GM18909 (cell line): ENCODE measurements around the gene PGC.

Source experiments
- ATAC-seq: cut with Tn5 transposase; IDR thresholded peaks from one replicate; pipeline ENCODE4 v1.9.1; 2021; ENCODE audit warnings: mild to moderate bottlenecking; ENCODE audit not compliant: unreplicated experiment, poor library complexity

Gene PGC

GRCh38 chr6:41747256-41748101 lies at the start of gene PGC:
PGC (minus strand) TSS chr6:41747397; CDS start chr6:41747334, 63 bp downstream.
- ATAC-seq: no peak

- ATAC-seq: no peak
These were observed 49.3 kb upstream of the PGC start for GRCh38 chr6:41796474-41796873.

GRCh38 chr6:41791984-41792383 lies 44.8 kb upstream of the PGC start:
- ATAC-seq: no peak

GRCh38 chr6:41791305-41791704 lies 44.1 kb upstream of the PGC start:
- no peak for ATAC-seq

- ATAC-seq: no peak
These were observed 42.8 kb upstream of the PGC start for GRCh38 chr6:41790045-41790444.

- no peak for ATAC-seq
These were observed 42.2 kb upstream of the PGC start for GRCh38 chr6:41789390-41789724.

GRCh38 chr6:41787219-41787917 lies 40.2 kb upstream of the PGC start, which contains the start of gene TOMM6:
TOMM6 (plus strand) TSS chr6:41787694; CDS start chr6:41787698, 4 bp downstream.
- ATAC-seq: peak; percentile 86

GRCh38 chr6:41786451-41787218 lies 39.4 kb upstream of the PGC start:
- peak; percentile 64 for ATAC-seq

- peak; percentile 3 for ATAC-seq
These were observed 38.7 kb upstream of the PGC start for GRCh38 chr6:41785689-41786450.

- ATAC-seq: no peak
These were observed 38.1 kb upstream of the PGC start for GRCh38 chr6:41785254-41785653.

- no peak for ATAC-seq
These were observed 37.5 kb upstream of the PGC start for GRCh38 chr6:41784581-41785171.

GRCh38 chr6:41783106-41783780 lies 36.0 kb upstream of the PGC start:
- ATAC-seq: no peak

- no peak for ATAC-seq
These were observed 34.2 kb upstream of the PGC start for GRCh38 chr6:41781366-41781730.

GRCh38 chr6:41780551-41781365 lies 33.6 kb upstream of the PGC start, which contains the start of gene PRICKLE4:
PRICKLE4 (plus strand) TSS chr6:41780782; CDS start chr6:41783474, 2,692 bp downstream.
- ATAC-seq: no peak

GRCh38 chr6:41779788-41780550 lies 32.8 kb upstream of the PGC start, which contains the start of gene FRS3:
FRS3 (minus strand) TSS chr6:41779900; CDS start chr6:41776987, 2,913 bp downstream.
- peak; percentile 91 for ATAC-seq

GRCh38 chr6:41779336-41779735 lies 32.1 kb upstream of the PGC start:
- ATAC-seq: peak; percentile 17

GRCh38 chr6:41778895-41779294 lies 31.7 kb upstream of the PGC start:
- no peak for ATAC-seq
